Measurements from ENCODE around the gene PSG1.
"Not testable (repeated sequence)": the region's sequence is repeated elsewhere in the genome, so short reads cannot be mapped to it uniquely, and the experiment has no call there.

DNA sequence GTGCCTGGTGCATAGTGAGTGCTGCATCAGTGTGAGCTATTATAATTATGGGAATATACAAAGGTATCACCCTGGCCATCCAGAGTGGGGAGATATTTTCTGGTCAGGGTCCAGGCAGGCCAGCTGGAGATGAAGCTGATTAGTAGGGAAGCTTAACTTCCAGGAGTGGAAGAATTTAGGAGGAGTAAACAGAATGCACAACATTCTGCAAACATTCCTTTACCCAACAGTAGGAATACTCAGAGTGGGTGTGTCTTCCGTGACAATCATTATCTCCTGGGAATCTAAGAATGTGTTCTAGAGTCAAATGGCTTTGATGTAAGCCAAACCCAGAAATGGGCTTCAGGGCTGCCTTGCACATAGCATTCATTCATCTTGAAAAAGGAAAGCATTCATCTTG is 19.1 kb upstream of the PSG1 start:
- not testable (repeated sequence) for TF ChIP-seq JUND (IDR thresholded peaks at IDR 0.05); SP1 (IDR thresholded peaks at IDR 0.05); YY1 (IDR thresholded peaks at IDR 0.05); FOXA1 (IDR thresholded peaks at IDR 0.05); GABPA (IDR thresholded peaks at IDR 0.05 in 1 of 2, conservative IDR thresholded peaks at IDR 0.05 in 1 of 2); RXRA (IDR thresholded peaks at IDR 0.05)
- TF ChIP-seq, protein P1, sequence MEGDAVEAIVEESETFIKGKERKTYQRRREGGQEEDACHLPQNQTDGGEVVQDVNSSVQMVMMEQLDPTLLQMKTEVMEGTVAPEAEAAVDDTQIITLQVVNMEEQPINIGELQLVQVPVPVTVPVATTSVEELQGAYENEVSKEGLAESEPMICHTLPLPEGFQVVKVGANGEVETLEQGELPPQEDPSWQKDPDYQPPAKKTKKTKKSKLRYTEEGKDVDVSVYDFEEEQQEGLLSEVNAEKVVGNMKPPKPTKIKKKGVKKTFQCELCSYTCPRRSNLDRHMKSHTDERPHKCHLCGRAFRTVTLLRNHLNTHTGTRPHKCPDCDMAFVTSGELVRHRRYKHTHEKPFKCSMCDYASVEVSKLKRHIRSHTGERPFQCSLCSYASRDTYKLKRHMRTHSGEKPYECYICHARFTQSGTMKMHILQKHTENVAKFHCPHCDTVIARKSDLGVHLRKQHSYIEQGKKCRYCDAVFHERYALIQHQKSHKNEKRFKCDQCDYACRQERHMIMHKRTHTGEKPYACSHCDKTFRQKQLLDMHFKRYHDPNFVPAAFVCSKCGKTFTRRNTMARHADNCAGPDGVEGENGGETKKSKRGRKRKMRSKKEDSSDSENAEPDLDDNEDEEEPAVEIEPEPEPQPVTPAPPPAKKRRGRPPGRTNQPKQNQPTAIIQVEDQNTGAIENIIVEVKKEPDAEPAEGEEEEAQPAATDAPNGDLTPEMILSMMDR (IDR thresholded peaks at IDR 0.05; ENCODE audit: low read depth, low read length, missing input control) = not testable (repeated sequence)
- TF ChIP-seq, protein P2, sequence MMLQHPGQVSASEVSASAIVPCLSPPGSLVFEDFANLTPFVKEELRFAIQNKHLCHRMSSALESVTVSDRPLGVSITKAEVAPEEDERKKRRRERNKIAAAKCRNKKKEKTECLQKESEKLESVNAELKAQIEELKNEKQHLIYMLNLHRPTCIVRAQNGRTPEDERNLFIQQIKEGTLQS (IDR thresholded peaks at IDR 0.05) = not testable (repeated sequence)
- TF ChIP-seq, protein P3, sequence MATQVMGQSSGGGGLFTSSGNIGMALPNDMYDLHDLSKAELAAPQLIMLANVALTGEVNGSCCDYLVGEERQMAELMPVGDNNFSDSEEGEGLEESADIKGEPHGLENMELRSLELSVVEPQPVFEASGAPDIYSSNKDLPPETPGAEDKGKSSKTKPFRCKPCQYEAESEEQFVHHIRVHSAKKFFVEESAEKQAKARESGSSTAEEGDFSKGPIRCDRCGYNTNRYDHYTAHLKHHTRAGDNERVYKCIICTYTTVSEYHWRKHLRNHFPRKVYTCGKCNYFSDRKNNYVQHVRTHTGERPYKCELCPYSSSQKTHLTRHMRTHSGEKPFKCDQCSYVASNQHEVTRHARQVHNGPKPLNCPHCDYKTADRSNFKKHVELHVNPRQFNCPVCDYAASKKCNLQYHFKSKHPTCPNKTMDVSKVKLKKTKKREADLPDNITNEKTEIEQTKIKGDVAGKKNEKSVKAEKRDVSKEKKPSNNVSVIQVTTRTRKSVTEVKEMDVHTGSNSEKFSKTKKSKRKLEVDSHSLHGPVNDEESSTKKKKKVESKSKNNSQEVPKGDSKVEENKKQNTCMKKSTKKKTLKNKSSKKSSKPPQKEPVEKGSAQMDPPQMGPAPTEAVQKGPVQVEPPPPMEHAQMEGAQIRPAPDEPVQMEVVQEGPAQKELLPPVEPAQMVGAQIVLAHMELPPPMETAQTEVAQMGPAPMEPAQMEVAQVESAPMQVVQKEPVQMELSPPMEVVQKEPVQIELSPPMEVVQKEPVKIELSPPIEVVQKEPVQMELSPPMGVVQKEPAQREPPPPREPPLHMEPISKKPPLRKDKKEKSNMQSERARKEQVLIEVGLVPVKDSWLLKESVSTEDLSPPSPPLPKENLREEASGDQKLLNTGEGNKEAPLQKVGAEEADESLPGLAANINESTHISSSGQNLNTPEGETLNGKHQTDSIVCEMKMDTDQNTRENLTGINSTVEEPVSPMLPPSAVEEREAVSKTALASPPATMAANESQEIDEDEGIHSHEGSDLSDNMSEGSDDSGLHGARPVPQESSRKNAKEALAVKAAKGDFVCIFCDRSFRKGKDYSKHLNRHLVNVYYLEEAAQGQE (IDR thresholded peaks at IDR 0.05) = not testable (repeated sequence)
- TF ChIP-seq, protein P4, sequence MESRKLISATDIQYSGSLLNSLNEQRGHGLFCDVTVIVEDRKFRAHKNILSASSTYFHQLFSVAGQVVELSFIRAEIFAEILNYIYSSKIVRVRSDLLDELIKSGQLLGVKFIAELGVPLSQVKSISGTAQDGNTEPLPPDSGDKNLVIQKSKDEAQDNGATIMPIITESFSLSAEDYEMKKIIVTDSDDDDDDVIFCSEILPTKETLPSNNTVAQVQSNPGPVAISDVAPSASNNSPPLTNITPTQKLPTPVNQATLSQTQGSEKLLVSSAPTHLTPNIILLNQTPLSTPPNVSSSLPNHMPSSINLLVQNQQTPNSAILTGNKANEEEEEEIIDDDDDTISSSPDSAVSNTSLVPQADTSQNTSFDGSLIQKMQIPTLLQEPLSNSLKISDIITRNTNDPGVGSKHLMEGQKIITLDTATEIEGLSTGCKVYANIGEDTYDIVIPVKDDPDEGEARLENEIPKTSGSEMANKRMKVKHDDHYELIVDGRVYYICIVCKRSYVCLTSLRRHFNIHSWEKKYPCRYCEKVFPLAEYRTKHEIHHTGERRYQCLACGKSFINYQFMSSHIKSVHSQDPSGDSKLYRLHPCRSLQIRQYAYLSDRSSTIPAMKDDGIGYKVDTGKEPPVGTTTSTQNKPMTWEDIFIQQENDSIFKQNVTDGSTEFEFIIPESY (IDR thresholded peaks at IDR 0.05) = not testable (repeated sequence)
- TF ChIP-seq, protein P5, sequence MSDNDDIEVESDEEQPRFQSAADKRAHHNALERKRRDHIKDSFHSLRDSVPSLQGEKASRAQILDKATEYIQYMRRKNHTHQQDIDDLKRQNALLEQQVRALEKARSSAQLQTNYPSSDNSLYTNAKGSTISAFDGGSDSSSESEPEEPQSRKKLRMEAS (IDR thresholded peaks at IDR 0.05) = not testable (repeated sequence)

Measured in liver (tissue), 3 donors.